K562 (cell line): ENCODE measurements around the gene CD276. TPM values are rescaled to one million over a fixed set of nuclear protein-coding genes. Genes with fewer than 3 reads are reported as not detected.
A peak's percentile ranks its signal among the peaks of the same experiment; 100 is the strongest.
"Not testable (repeated sequence)": the region's sequence is repeated elsewhere in the genome, so short reads cannot be mapped to it uniquely, and the experiment has no call there.

Source experiments
- ATAC-seq: fragments of 200-7000 bp; cut with Tn5 transposase; 3 replicates; pipeline ENCODE4 v1.9.1; 2020; ENCODE audit warnings: moderate library complexity
- BruUV-seq: library from RNA; stranded (reverse); fragments of 400-500 nt; replicated peaks from 2 replicates; lab custom pipeline; 2021; lab: Mats Ljungman, UMichigan
- CTCF ChIA-PET: fragments of 300-600 bp; formaldehyde crosslinking; extraction: SDS; loops from one replicate; lab custom pipeline; 2021; ENCODE audit warnings: low intra/inter-chr PET ratio; lab: Yijun Ruan, JAX
- POLR2A ChIA-PET: fragments of 300-600, 350-650 bp; sonication (Branson Sonifier 250); formaldehyde crosslinking; extraction: SDS; loops from one replicate; lab custom pipeline; 2021; ENCODE audit warnings: antibody characterized with exemption, inconsistent platforms; lab: Yijun Ruan, JAX
- DNase-seq, 4 experiments: peaks; one replicate each; pipeline versions ENCODE4 v3.0.0 to v3.0.0-alpha.2; 2011 to 2018; ENCODE audit warnings: low spot score in 3 of 4, mixed read lengths in 3 of 4; ENCODE audit errors: extremely low read depth in 1 of 4
- FAIRE-seq: peaks from 2 replicates; lab custom pipeline; 2011; peaks lifted over from hg19 to GRCh38; lab: Jason Lieb, UNC
- H2AFZ ChIP-seq: 2 replicates; pipeline ENCODE4 v1.6.0; 2011; ENCODE audit warnings: low read depth, low read length, control low read depth, inconsistent platforms
- H3K27ac ChIP-seq: fragments of 200-600 bp; 3 replicates; pipeline ENCODE4 v1.8.0; 2011; ENCODE audit warnings: low read depth, mild to moderate bottlenecking, control low read depth, inconsistent platforms, low read length, moderate library complexity, mixed read lengths; ENCODE audit errors: extremely low read depth
- H3K27me3 ChIP-seq, 2 experiments: fragments of 300-600 bp in 1 of 2; 2 replicates in 1 of 2; 3 replicates in 1 of 2; pipeline versions ENCODE4 v1.6.0 to v1.8.0; 2011; ENCODE audit warnings: inconsistent platforms in 2 of 2, low read length in 2 of 2, mild to moderate bottlenecking in 1 of 2, mixed read lengths in 1 of 2, moderate library complexity in 1 of 2; ENCODE audit not compliant: control insufficient read depth in 2 of 2, insufficient read depth in 2 of 2
- H3K36me3 ChIP-seq: fragments of 300-600 bp; 3 replicates; pipeline ENCODE4 v1.8.0; 2011; ENCODE audit warnings: mild to moderate bottlenecking, low read length, inconsistent platforms; ENCODE audit not compliant: control insufficient read depth, insufficient read depth
- H3K4me1 ChIP-seq, 2 experiments: fragments of 200-600 bp in 1 of 2; replicated peaks in 1 of 2; 2 replicates in 1 of 2; 3 replicates in 1 of 2; pipeline versions ENCODE4 v1.5.1 to v1.8.0; 2011; ENCODE audit warnings: inconsistent platforms in 2 of 2, low read length in 2 of 2, mild to moderate bottlenecking in 1 of 2, mixed read lengths in 1 of 2, moderate library complexity in 1 of 2; ENCODE audit not compliant: control insufficient read depth in 2 of 2, insufficient read depth in 2 of 2
- H3K4me2 ChIP-seq: 2 replicates; pipeline ENCODE4 v1.6.1; 2011; ENCODE audit warnings: low read length, control low read depth, inconsistent platforms, mixed read lengths; ENCODE audit not compliant: insufficient read depth
- H3K4me3 ChIP-seq: fragments of 200-600 bp; sonication (generic), shearing (Covaris generic); 2 replicates; pipeline ENCODE4 v1.5.1; 2016; ENCODE audit warnings: control low read depth, inconsistent platforms
- H3K79me2 ChIP-seq: fragments of 200-600 bp; 3 replicates; pipeline ENCODE4 v1.8.0; 2011; ENCODE audit warnings: low read length, inconsistent platforms; ENCODE audit not compliant: control insufficient read depth, insufficient read depth
- H3K9ac ChIP-seq, 2 experiments: 2 replicates each; pipeline versions ENCODE4 v1.6.0 to v1.6.1; 2011; ENCODE audit warnings: low read depth in 2 of 2, low read length in 2 of 2, control low read depth in 1 of 2, inconsistent platforms in 1 of 2, mild to moderate bottlenecking in 1 of 2, mixed read lengths in 1 of 2; ENCODE audit not compliant: insufficient read depth in 1 of 2
- H3K9me1 ChIP-seq: one replicate; pipeline ENCODE4 v1.6.0; 2011; ENCODE audit warnings: inconsistent platforms, mild to moderate bottlenecking, low read length, moderate library complexity; ENCODE audit not compliant: control insufficient read depth, insufficient read depth
- H3K9me3 ChIP-seq: replicated peaks from 2 replicates; pipeline ENCODE4 v1.5.1; 2011; ENCODE audit warnings: low read depth, low read length, inconsistent platforms; ENCODE audit not compliant: control insufficient read depth, insufficient read depth
- H4K20me1 ChIP-seq: replicated peaks from 2 replicates; pipeline ENCODE4 v1.6.1; 2011; ENCODE audit warnings: low read length, inconsistent platforms, mixed read lengths; ENCODE audit not compliant: control insufficient read depth, insufficient read depth
- C11orf30 ChIP-seq: fragments of 450-650 bp; IDR thresholded peaks from 2 replicates; pipeline ENCODE4 v1.6.1; 2016; ENCODE audit warnings: low read depth, mild to moderate bottlenecking
- MAFK ChIP-seq: IDR thresholded peaks from 2 replicates; pipeline ENCODE4 v1.6.1; 2011; ENCODE audit warnings: low read length, improper control_type of control experiment
- TSHZ1 ChIP-seq: fragments of 250-450 bp; sonication (Bioruptor Pico); IDR thresholded peaks from 2 replicates; pipeline ENCODE4 v1.4.0; 2020; ENCODE audit warnings: mild to moderate bottlenecking, moderate library complexity
- ZNF316 ChIP-seq: fragments of 450-650 bp; IDR thresholded peaks from 2 replicates; pipeline ENCODE4 v1.6.1; 2016
- WGBS: fragments of 100-300 bp; shearing (Covaris generic); methylation state at CpG from one replicate; pipeline ENCODE4 v1.1.6; 2016; ENCODE audit warnings: low coverage, mixed read lengths; ENCODE audit not compliant: insufficient coverage; ENCODE audit errors: missing lambda C conversion rate; 5-methylcytosine and 5-hydroxymethylcytosine counted together
- in situ Hi-C: fragments of 300-500 bp; cut with MboI; formaldehyde crosslinking; loops from 4 replicates; pipeline ENCODE4 v1.15.0; 2018; ENCODE audit warnings: inconsistent platforms, mixed read lengths
- intact Hi-C: fragments of 100-400 bp; cut with micrococcal nuclease; formaldehyde crosslinking; loops from 2 replicates; pipeline ENCODE4 v1.14.2; 2022
- polyA plus RNA-seq, 8 experiments: library from polyadenylated mRNA; depleted of rRNA in 4 of 8; stranded (reverse) in 5 of 8; unstranded in 3 of 8; fragments of >200 nt; fragmentation: Nextera tagmentation in 2 of 8; fragmentation: Illumina TruSeq in 1 of 8; extraction: Ambion mirVana in 2 of 8; extraction: Trizol in 1 of 8; gene quantifications; 2 replicates each; pipeline versions ENCODE4 v1.2.1 to v1.2.3, GENCODE V29; 2011 to 2014; ENCODE audit warnings: inconsistent platforms in 1 of 8, missing spikeins in 1 of 8
- total RNA-seq, 7 experiments: library from RNA; depleted of rRNA in 6 of 7; stranded (reverse); fragments of >200 nt in 6 of 7; fragmentation: Illumina TruSeq in 2 of 7; extraction: Trizol in 2 of 7; gene quantifications; 2 replicates each; pipeline versions ENCODE4 v1.2.1 to v1.2.3, GENCODE V29; 2011 to 2021; ENCODE audit warnings: low replicate concordance in 1 of 7

CD276 gene
- total and polyA plus RNA-seq, 9 of the 15 experiments (the other 6 are each of a cell fraction or from before 2014, with no cell fraction given) = 0.11 to 3.6 (median 2.3) TPM

DNA sequence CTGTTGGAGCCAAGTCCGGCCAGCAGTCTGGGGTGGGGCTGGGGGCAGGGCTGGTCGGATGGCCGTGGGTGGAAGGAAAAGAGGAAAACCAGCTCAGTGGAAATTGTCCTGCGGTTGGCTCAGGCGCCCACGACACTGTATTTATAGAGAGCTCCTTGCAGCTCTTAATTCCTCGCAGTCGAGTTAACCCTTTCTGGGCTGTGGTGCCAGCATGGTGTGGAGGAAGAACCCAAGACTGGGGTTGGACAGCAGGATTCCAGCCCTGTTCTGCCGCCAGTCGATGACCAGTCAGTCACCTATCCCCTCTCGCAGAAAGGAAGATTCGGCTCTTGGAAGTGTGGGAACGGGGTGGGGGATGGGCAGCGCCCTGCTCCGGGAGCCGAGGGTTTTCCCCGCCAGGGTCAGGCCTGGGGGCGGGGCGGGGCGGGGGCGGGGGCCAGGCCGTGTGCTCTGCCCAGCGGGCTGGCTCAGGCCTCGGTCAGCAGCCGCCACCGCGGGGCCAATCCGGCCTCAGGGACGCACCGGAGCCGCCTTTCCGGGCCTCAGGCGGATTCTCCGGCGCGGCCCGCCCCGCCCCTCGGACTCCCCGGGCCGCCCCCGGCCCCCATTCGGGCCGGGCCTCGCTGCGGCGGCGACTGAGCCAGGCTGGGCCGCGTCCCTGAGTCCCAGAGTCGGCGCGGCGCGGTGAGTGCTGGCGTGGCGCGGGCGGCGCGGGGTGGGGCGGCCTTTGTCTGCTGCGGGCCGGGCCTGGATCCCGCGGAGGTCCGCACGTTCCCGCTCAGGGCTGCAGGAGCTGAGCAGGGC, at the start of gene CD276 (continued):
- no peak for TF ChIP-seq TSHZ1

GRCh38 chr15:73637527-73637926, 46.7 kb upstream of the CD276 start:
- H3K27ac ChIP-seq = no peak overlapping the region
- H3K4me1 ChIP-seq = peaks cover 6% of the 10 kb centered on the region in 2 experiments; a peak in 3 of 5 replicates
- in situ Hi-C loops (loop anchor here (5.0 kb wide), 1 partner anchor 75 kb away; no protein-coding TSS in a partner anchor), intact Hi-C loops (loop anchor here (5.0 kb wide), 1 partner anchor 45 kb away; no protein-coding TSS in a partner anchor)
- POLR2A ChIA-PET = no interaction called here
- H2AFZ ChIP-seq = no peak overlapping the region
- H3K4me2 ChIP-seq = no peak overlapping the region
- no peaks in the 10 kb centered on the region for H3K36me3 ChIP-seq
- H3K27me3 ChIP-seq = peaks cover 0 to 2% of the 10 kb centered on the region in 2 experiments; a peak in 3 of 5 replicates
- no TSS peak for BruUV-seq
- CTCF ChIA-PET = interaction anchor here (1.0 to 2.2 kb wide), 6 partner anchors 39 to 354 kb away, joined by 3 to 52 read pairs (median 4); no protein-coding TSS in a partner anchor
- peaks cover 4% of the 10 kb centered on the region for H3K79me2 ChIP-seq
- no peaks in the 10 kb centered on the region for H3K9me3 ChIP-seq
- no peak overlapping the region for H3K9ac ChIP-seq
- ATAC-seq = no peak
- no peaks in the 10 kb centered on the region for H4K20me1 ChIP-seq
- no peaks in the 10 kb centered on the region for H3K9me1 ChIP-seq
- 3% methylated on average over 2 of the region's 2 CpGs for WGBS
- H3K4me3 ChIP-seq = no peak overlapping the region
- FAIRE-seq = no peak
- TF ChIP-seq MAFK (no peak), ZNF316 (peak; percentile 63), C11orf30 (peak; percentile 40)
- DNase-seq = no peak

DNA sequence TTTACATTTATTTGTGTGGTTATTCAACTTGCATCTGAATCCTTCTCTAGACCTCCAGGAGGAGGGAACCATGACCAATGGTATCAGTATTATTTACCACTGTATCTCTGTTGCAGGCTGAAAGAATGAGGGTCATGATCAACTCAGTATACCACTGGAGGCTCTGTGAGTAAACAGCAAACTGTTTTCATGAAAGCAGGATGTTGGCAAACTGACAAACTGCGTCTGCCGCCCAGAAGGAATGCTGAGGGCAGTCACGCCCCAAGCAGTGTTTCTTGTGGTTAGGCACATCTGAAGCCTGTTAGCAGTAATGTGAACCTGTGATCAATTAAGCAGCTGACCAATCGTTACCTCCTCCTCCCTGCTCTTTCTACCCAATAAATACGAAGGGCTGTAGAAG, 44.7 kb upstream of the CD276 start:
- not testable (repeated sequence) for H3K9me3 ChIP-seq, H3K27ac ChIP-seq, BruUV-seq, H3K4me3 ChIP-seq, H3K79me2 ChIP-seq, H3K9ac ChIP-seq, DNase-seq, H4K20me1 ChIP-seq, H3K4me2 ChIP-seq, H3K27me3 ChIP-seq, H3K4me1 ChIP-seq, H3K9me1 ChIP-seq, ATAC-seq, FAIRE-seq, H3K36me3 ChIP-seq, H2AFZ ChIP-seq
- in situ Hi-C loops = loop anchor here (5.0 kb wide), 1 partner anchor 77 kb away; no protein-coding TSS in a partner anchor
- WGBS = 3% methylated on average over 5 of the region's 5 CpGs
- POLR2A ChIA-PET = interaction anchor here (0.8 kb wide), 1 partner anchor 8 kb away, joined by 3 read pairs; no protein-coding TSS in a partner anchor
- intact Hi-C loops = loop anchor here (5.0 kb wide), 1 partner anchor 47 kb away; no protein-coding TSS in a partner anchor
- CTCF ChIA-PET = interaction anchor here (1.7 kb wide), 1 partner anchor 78 kb away, joined by 7 read pairs; no protein-coding TSS in a partner anchor
